NT2/D1 (cell line): ENCODE measurements around the gene ZNF385B.

Source experiments
- SUZ12 ChIP-seq: IDR thresholded peaks from 2 replicates; pipeline ENCODE4 v1.6.1; 2011; ENCODE audit not compliant: insufficient read length, insufficient read depth; ENCODE audit errors: extremely low read depth
- YY1 ChIP-seq: IDR thresholded peaks from 2 replicates; pipeline ENCODE4 v1.6.1; 2011; ENCODE audit not compliant: insufficient read length, insufficient read depth

DNA sequence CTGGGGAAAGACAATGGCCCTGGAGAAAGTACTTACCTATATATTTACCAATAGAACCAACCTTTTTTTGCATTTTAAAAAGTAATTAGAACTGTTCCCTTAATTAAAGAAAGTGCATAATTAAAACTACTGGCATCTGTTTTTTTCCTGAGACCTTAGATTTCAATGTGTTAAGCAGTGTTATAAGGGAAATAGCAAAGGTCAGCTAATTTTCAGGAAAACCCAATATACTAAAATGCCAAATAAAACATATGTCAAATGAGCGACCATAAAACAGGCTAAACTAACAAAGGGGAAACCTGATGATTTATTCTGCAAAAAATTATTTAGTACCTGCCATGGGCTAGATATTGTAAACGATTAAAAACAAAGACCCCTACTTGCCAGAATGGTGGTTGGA, 372.8 kb downstream of the ZNF385B start:
- TF ChIP-seq SUZ12 (no peak), YY1 (no peak)
